HG02981 (cell line): ENCODE data around the gene FREM2.

Experiments used
- ATAC-seq: cut with Tn5 transposase; IDR thresholded peaks from one replicate; pipeline ENCODE4 v1.9.1; 2021; ENCODE audit warnings: mild to moderate bottlenecking, moderate library complexity; ENCODE audit not compliant: unreplicated experiment

FREM2 gene

DNA sequence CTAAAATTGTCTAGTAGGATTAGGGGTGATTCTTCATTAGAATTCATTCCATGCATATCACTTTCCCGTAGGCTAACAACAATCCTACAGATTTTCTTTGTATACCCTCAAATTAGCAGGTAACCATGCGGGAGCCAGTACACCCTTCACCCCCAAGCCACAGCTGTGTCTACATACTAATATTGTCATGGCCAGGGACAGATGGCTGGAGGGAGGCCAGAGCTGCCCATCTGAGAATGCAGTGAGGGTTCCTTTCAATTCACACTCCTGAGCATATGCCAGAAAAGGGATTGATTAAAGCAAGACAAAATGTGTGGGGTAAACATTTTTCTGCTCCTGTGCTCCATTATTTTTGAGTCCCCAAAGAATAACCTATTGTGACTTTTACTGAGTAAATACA is 68.9 kb downstream of the FREM2 start:
- no peak for ATAC-seq

DNA sequence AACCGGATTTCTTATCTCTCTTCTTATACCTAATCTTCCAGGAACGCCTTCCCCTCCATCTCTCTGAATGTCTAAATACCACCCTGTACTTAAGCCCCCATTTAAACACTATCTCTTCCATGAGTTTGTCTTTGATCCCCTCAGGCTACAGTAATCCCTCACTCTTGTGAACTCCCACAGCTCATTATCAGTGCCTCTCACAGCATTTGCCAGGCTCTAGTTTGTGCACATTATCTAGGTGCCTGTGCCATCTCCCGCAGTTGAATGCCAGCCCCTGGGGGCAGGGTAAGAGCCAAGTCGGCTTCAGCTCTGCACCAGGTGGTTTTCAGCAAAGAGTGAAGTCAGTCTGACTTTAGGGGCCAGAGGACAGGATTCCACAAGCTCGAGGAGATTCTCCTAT is 71.4 kb downstream of the FREM2 start:
- ATAC-seq: no peak

DNA sequence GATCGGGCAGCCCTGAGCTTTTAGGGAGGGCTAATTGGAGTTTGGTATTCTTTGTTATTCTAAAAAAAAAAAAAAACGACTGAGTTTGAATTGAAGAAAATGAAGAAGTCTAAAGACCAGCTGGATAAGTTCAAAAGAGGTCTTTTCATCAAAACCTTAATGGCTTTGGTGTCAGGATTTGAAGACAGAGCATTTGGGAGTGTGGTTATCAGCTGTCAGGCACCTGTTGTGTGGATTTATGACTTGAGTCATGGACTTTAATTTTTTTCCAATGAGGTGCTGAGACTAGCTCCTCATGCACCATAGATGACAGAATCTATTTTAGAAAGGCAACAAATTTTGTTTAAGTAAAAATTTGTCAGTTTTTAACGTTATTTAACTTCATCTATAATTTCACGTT is 72.5 kb downstream of the FREM2 start:
- ATAC-seq: no peak

DNA sequence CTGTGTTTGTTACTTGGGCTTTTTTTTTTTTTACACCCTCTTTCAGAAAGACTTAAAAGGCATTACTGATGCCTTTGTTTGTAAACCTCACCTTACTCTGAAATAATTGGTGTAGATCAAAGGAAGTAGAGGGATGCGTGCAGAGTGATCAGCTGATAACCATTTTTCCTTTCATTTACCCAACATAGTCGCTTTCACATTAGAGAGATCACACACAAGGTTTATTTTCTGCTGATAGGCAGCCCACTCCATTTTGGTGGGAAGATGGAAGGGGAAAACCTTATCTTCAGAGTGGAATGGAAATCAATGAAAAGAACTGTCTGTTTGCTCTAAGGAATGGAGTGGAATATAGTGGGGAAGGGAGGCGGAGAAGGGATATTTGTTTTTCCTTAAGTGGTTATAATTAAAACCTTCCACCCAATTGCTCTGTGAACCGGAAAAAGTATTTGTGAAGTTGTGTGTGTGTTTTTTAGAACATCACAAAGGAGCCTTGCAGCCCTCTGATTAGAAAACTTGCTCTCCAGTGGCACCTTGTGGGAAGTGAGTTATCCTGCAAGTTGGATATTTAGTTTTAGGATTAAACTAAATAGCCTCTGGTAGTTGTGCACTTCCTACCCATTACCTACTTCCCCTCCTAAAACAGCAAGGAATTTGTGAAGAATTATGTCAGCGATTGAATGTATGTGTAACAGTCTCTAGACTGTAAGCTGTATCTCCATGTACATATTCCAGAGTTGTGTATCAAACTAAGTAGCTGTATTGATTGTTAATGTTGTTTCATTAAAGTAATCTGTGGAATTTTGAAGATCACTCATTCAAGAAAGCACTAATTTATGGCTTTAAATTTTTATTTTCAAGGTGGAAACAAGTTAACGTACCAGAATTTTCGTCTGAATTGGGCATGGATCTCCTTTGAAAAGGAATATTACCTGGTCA is 76.8 kb downstream of the FREM2 start:
- ATAC-seq: no peak

DNA sequence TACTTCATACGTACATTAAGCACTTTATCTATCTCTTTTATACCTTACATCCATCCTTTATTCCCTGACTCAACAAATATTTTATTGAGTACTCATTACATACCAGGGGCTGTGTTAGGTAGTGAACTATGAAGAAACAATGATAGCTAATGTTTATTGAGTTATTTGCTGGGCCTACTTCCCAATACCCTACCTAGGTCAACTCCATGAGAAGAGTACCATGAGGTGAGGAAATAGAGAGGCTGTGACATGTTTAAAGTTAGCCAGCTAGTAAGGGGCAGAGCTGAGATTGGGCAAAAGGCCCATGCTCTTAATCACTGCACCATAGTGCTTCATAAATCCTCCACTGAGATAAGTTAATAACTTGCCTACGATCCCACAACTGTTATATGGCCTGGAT is 79.9 kb downstream of the FREM2 start:
- no peak for ATAC-seq

DNA sequence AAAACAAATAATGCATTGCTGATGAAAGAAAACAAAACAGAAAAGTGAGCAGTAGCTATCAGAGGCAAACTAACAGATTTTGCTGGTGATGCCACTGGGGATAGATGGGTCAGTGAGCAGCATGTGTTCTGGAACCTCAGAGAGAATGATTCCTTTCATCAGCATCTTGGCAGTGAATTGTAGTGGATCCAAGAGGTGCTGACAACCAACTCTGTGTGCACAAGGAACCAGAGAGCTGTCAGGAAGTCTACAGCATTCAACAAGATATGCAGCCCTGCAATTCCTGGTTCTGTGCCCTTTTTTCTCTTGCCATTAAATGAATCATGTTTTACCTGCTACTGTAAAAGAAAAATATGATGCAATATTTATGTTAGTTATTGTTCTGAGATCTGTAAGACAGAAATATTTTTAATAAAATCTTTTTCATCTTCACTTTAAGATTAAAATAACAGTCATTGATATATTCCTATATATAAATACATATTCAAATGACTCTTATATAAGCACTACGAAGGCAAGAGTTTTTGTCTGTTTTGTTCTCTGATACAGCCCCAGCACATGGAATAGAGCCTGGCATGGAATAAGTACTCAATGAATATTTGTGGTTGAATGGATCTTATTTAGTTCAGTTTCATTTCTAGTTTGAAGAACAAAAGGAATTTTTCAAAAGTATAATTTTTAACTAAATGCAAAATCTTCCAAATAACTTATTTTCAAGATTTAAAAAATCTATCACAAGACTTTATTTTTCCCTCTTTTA is 80.8 kb downstream of the FREM2 start:
- no peak for ATAC-seq

DNA sequence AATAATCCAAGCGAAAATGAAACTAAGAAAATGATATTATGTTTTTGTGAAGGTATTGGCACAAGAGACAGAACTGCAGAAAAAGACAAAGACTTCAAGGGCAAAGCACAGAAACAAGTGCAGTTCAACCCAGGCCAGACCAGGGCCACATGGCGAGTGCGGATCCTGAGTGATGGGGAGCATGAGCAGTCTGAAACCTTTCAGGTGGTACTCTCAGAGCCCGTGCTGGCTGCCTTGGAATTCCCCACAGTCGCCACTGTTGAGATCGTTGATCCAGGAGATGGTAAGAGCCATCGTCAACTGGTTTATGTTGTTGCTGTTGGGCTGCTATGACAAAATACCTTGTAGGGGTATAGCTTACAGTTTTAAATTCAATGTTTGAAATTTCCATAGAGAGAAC is 82.6 kb downstream of the FREM2 start:
- no peak for ATAC-seq

DNA sequence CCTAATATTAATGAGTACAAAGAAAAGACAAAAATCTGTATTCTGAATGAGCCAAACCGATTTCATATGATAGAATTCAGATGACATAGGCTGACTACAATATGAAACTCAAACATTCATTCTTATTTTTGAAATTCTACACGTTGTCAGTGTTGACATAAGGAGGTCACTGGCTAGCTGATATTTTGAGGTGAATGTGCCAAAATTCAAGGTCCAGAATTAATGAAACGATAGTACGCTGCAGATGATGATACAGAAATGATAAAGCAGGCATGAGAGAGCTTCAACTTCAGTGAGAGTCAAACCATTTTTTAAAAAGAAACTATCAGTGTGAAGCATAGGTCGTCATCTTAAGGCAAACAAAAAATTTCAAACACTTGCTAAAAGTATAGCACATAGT is 88.2 kb downstream of the FREM2 start:
- no peak for ATAC-seq

DNA sequence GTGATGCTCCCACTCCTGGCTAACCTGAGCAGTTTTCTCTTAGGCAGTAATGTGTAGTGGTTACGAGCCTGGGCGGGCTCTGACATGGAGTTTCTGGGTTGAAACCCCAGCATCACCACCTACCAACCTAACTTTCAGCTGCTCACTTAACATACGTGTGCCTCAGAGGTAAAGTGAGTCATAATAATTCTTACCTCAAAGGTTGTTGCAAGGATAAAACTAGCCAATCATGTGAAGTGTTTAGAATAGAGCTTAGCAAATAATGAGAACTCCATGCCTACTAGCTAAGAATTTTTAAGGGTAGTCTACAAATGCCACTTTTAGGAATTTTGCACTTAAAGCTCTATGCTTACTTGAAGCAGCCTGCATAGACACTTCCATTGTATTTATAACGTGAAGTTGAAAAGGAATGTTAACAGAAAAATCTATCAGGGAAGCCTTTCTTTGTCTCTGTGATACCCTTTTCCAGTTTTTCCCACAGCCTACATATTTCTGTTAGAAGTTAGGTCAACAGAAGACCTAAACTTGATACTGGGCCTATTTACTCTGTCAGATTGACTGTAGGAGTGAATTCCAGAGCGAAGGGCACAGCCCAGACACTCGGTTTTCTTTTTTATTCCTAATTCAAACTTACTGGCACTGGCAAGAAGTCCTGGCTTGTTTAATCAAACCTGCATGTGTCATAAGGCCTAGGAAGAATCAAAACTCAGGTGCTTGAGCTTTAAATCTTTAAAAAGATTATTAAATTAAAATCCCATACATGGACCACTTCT is 90.7 kb downstream of the FREM2 start:
- ATAC-seq: no peak

DNA sequence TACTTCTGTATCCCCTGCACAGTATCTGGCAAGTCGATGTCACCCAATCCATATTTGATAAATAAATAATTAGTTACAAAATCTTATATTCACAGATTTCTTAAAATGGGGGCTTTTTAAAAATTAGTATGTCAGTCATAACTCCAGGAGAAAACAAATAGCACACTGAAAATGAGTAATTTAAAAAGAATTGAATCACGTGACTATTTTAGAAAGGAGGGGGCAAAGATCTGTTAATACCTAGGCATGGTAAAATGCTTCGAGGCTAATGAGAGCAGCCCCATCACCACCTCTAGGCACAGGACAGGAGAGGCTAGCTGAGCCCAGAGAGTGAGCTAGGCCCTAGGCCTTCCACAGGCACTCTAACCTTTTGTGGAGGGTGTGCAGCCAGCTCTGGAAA is 94.7 kb downstream of the FREM2 start:
- ATAC-seq: no peak

DNA sequence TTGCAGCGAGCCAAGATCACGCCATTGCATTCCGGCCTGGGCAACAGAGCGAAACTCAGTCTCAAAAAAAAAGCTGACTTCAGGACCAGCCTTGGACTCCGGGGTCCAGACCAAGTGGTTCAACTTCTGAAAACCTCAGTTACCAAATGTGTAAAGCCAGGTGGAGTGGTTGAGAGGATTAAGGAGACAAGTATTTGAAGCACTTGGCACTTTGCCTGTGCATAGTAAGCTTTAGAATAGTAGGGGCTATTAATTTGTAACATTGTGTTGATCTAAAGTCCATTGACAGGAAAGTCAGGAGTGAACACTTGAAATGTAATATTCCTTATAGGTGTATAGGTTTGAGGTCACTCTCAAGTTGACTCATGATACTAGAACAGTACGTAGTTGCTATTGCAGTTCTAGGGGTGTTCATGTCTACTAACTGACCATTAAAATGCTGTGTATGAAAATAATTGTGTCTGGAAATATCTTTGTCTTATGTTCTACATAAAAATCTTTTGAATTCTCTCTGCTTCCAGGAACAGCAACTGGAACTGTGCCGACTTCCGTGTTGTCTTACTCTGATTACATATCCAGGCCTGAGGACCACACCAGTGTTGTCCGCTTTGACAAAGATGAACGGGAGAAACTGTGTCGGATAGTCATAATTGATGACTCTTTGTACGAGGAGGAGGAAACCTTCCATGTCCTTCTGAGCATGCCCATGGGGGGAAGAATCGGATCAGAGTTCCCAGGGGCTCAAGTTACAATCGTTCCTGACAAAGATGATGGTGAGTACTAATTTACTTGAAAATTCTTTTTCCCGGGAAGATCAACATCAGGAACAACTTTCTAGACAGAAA is 97.4 kb downstream of the FREM2 start:
- ATAC-seq: no peak

DNA sequence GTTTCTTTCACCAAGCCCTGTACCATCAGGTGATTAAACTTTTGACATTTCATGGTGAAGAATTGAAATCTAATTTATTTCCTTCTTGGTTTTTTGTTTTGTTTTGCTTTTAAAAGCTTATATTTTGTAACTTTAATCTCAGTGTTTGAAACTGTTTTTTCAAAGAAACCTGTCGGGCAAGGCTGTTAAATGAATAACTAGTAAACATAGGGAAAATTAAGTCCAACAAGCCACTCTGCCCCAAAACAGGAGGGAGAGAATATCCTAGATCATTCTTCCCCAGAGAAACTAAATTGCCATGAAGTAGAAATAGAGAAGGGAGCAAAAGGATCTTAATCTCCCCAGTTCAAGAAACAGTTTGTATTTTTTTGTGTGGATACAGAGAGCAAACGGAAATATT is 98.2 kb downstream of the FREM2 start:
- no peak for ATAC-seq

DNA sequence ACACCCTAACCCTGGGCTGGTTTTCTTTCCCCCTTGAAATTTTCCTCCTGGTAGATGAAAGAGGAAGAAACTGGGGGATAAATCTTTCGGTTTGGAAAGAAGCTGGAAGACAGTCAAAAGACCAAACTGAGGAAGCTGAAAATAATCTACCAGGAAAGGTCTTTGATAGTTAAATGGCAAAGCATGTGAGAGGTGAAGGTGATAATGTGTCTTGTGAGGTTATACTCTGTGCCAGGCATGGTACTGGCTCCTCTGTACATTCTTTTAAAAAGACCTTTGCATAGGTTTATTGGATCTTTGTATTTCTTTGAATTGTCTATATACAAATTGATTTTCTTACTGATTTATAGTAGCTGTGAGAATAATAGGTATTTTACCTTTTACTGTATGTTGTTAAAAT is 98.6 kb downstream of the FREM2 start:
- no peak for ATAC-seq

DNA sequence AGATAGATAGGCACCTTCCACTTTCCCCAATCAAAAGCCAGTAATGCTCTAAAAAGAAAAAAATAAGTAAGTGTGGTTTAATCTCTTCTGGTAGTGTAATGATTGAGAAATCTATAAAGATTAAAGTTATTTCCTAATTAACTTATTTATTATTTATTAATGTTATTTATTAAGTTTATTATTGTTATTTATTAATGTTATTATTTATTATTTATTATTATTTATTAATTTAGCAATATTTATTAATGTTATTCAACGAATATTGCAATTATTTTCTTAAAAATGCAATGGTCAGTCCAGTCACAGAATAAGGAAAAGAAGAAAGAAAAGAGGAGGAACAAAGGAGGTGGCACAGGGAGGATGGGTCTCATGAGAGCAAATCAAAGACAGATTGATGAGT is 100.7 kb downstream of the FREM2 start:
- ATAC-seq: no peak

DNA sequence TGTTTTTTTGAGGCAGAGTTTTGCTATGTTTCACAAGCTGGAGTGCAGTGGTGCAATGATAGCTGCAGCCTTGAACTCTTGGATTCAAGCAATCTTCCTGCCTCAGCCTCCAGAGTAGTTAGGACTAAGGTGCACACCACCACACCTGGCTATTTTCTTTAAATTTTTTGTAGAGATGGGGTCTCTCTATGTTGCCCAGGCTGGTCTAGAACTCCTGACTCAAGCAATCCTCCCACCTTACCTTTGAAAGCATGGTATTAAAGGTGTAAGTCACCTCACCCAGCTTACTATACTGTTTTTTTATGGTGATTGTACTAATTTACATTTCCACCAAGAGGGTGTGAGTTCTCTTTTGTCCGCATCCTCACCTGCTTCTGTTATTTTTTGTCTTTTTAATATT is 110.0 kb downstream of the FREM2 start:
- ATAC-seq: no peak

DNA sequence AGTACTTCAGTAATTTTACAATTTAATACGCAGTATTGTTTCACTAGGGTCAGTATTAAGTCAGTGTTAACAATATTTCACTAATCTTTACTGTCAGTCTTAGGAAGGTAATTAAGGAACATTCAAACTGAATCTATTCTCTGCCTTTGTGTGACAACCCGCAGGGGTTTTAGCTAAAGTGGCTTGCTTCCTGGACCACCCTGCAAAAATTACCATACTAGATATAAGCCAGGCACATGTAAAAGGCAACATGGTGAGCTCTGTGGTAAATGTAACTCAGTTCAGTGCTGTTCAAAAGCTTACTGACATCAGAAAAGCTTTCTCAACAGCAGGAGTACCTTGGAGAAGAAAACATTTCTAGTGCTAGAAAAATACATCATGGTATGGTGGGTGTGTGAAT is 116.7 kb downstream of the FREM2 start:
- no peak for ATAC-seq

DNA sequence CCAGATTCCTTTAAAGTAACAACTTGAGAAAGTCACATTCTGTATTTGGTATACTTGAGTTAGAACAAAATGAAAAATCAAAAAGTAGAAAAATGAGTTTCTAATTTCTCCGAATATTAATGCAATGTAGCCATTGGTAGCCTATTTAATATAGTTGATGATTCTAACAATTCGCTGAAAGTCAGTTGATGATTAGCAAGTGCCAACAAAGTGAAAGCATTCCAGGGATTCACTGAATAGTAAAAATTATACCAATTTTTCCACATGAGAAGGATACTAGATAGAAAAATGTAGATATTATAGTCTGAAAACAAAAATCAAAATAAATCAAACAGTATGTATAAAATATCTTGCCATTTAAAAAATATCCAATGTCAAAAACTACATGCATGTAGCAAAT is 117.2 kb downstream of the FREM2 start:
- ATAC-seq: no peak

DNA sequence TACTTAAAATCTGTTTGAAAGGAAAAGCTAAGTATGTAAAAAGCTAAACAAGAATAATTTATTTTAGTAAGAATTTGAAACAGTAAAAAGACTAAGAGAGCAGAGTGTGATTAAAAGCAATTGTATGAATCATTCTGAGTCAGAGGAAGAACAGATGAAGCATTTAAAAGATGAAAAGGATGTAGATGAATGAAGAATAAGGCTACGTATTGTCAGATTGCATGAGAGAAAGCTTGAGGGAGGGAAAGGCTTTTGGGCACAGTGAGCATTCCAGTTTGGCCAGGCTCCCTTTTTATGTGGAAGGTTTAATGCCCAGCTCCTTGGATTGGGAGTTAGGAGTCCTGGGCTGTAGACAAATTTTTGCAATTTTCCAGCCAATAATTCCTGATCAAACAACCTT is 117.7 kb downstream of the FREM2 start:
- ATAC-seq: no peak

DNA sequence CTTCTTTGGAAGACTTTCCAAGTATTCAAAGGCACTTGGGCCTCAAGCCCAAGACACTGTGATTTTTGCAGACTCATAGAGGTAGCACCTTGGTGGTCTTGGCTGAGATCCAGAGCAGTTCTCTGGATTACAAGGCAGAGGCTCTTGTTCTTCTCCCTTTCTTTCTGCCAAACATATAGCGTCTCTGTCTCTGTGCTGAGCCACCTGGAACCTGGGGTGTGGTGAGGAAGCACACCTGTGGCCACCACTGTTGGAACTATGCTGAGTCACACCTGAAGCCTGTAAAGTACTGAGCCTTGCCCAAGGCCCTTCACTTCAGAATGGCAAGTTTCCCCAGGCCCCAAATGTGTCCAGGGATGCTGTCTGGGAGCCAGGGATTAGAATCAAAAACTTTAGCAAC is 127.5 kb downstream of the FREM2 start:
- no peak for ATAC-seq

DNA sequence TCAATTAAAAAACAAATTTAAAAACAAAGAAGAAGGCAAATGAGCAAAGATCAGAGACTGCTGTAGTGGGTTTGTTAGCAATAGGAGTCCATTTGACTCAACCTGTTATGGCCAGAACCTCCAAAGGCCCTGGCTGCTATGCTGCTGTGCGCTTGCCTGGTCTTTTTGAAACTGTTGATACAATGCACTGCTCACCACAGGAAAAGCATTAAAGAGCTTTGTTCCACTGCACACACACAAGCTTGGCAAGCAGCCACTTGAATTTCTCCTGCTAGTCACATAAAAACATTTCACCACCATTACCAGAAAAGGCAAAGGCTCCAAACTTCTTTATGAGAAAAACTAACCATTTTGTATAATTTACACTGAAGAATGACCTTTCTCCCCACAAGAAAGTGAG is 132.2 kb downstream of the FREM2 start:
- no peak for ATAC-seq

DNA sequence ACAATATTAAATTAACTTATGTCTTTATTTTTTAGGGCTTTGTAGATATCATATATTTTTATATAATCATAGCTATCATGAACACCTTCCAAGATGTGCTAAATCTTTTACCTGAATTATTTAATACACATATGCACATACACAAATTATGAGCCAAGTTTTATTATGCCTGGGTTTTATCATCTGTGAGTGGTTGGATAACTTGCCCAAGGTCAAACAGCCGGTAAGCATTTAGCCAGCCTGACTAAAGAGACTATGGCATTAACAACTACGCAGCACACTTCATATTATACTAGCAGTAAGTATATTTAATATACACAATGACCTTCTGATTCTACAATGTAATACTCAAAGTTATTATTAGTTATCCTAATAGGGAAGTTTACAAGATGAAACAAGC is 132.7 kb downstream of the FREM2 start:
- no peak for ATAC-seq
